Adrenal gland (tissue), 5 donors: Measurements from ENCODE around the gene FGF3.

Source experiments
- CTCF ChIP-seq, 6 experiments: fragments of 450-650 bp in 4 of 6; fragments of 200-600 bp in 2 of 6; sonication (generic) in 1 of 6; IDR thresholded peaks; 1 replicate in 5 of 6; 2 replicates in 1 of 6; pipeline versions ENCODE4 v1.5.1 to v1.8.0; 2016 to 2021; ENCODE audit warnings: antibody characterized with exemption in 6 of 6, mild to moderate bottlenecking in 2 of 6, moderate library complexity in 1 of 6
- POLR2A ChIP-seq, 2 donors: fragments of 450-650 bp; IDR thresholded peaks; one replicate each; pipeline ENCODE4 v1.6.1; 2017; ENCODE audit warnings: antibody characterized with exemption in 2 of 2, mild to moderate bottlenecking in 2 of 2, moderate library complexity in 1 of 2
- donor health status: DM: no; HTN: no; CAD: no.

- TF ChIP-seq CTCF (IDR thresholded peaks at IDR 0.05) (no peak), POLR2A (IDR thresholded peaks at IDR 0.05) (no peak)
Observed at GRCh38 chr11:69844396-69844795, 25.2 kb upstream of the FGF3 start.
